SK-N-SH treated with all-trans-retinoic acid at 6 μM for 48 hours (cell line): ENCODE measurements around the gene ZFHX3.

Source experiments
- ARNTL ChIP-seq: fragments of 450-650 bp; formaldehyde crosslinking; IDR thresholded peaks from 2 replicates; pipeline ENCODE4 v1.5.0; 2020; ENCODE audit warnings: low read depth, mild to moderate bottlenecking, moderate library complexity, borderline replicate concordance
- CSDC2 ChIP-seq: fragments of 250-450 bp; sonication (Bioruptor Pico); IDR thresholded peaks from 2 replicates; pipeline ENCODE4 v1.5.0; 2020; ENCODE audit warnings: mild to moderate bottlenecking, moderate library complexity
- ESRRG ChIP-seq: fragments of 250-450 bp; sonication (Bioruptor Pico); IDR thresholded peaks from 2 replicates; pipeline ENCODE4 v1.6.1; 2021; ENCODE audit warnings: mild to moderate bottlenecking
- GLIS3 ChIP-seq: fragments of 250-450 bp; sonication (Bioruptor Pico); IDR thresholded peaks from 2 replicates; pipeline ENCODE4 v1.5.0; 2020; ENCODE audit warnings: mild to moderate bottlenecking, moderate library complexity
- PATZ1 ChIP-seq: fragments of 250-450 bp; sonication (Bioruptor Pico); IDR thresholded peaks from 2 replicates; pipeline ENCODE4 v1.8.0; 2020; ENCODE audit warnings: mild to moderate bottlenecking, moderate library complexity, borderline replicate concordance
- PPARA ChIP-seq: fragments of 250-450 bp; sonication (Bioruptor Pico); IDR thresholded peaks from 2 replicates; pipeline ENCODE4 v1.5.0; 2020; ENCODE audit warnings: mild to moderate bottlenecking, borderline replicate concordance
- RARB ChIP-seq: fragments of 250-450 bp; sonication (Bioruptor Pico); IDR thresholded peaks from 2 replicates; pipeline ENCODE4 v1.8.0; 2021; ENCODE audit warnings: mild to moderate bottlenecking, moderate library complexity
- TCF4 ChIP-seq: fragments of 250-450 bp; sonication (Bioruptor Pico); IDR thresholded peaks from 2 replicates; pipeline ENCODE4 v1.8.0; 2021; ENCODE audit warnings: mild to moderate bottlenecking, moderate library complexity, borderline replicate concordance
- TSHZ2 ChIP-seq: fragments of 250-450 bp; sonication (Bioruptor Pico); IDR thresholded peaks from 2 replicates; pipeline ENCODE4 v1.5.0; 2020; ENCODE audit warnings: mild to moderate bottlenecking, moderate library complexity
- ZFP30 ChIP-seq: fragments of 450-650 bp; formaldehyde crosslinking; IDR thresholded peaks from 2 replicates; pipeline ENCODE4 v1.5.0; 2022; ENCODE audit warnings: mild to moderate bottlenecking, moderate library complexity
- ZNF70 ChIP-seq: fragments of 450-650 bp; formaldehyde crosslinking; IDR thresholded peaks from 2 replicates; pipeline ENCODE4 v1.5.0; 2020; ENCODE audit warnings: mild to moderate bottlenecking, moderate library complexity
- ZNF8 ChIP-seq: fragments of 450-650 bp; formaldehyde crosslinking; IDR thresholded peaks from 2 replicates; pipeline ENCODE4 v1.5.0; 2020; ENCODE audit warnings: mild to moderate bottlenecking, moderate library complexity
- TF ChIP-seq, protein P1 (sequence below): fragments of 250-450 bp; sonication (Bioruptor Pico); IDR thresholded peaks from 2 replicates; pipeline ENCODE4 v1.5.1; 2021; ENCODE audit warnings: mild to moderate bottlenecking, moderate library complexity

DNA sequence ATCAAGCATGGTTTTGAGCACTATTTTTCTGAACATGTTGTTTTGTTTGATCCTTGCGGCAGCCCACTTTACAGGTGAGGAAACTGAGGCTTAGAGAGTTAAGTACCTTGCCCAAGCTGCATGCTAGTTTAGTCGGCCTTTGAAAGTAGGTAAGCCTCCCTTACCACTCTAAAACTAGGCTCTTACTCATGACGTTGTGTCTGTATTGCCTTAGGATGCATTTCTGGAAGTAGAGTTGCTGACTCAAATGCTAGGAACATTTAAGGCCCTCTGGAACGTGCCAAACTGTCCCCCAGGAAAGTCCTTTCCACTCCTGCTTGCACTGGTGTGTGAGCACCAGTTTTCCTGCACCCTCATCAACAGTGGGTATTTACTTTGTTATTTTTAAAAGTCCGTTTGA, 76.6 kb downstream of the ZFHX3 start:
- TF ChIP-seq TSHZ2 (CRISPR knock-in tag) (no peak), PATZ1 (CRISPR knock-in tag) (no peak), ZNF8 (no peak), TCF4 (CRISPR knock-in tag) (no peak), CSDC2 (CRISPR knock-in tag) (no peak), PPARA (CRISPR knock-in tag) (no peak), GLIS3 (CRISPR knock-in tag) (no peak), ZFP30 (CRISPR knock-in tag) (no peak), RARB (no peak), ZNF70 (CRISPR knock-in tag) (no peak), ARNTL (CRISPR knock-in tag) (no peak), ESRRG (no peak)
- TF ChIP-seq, protein P1, sequence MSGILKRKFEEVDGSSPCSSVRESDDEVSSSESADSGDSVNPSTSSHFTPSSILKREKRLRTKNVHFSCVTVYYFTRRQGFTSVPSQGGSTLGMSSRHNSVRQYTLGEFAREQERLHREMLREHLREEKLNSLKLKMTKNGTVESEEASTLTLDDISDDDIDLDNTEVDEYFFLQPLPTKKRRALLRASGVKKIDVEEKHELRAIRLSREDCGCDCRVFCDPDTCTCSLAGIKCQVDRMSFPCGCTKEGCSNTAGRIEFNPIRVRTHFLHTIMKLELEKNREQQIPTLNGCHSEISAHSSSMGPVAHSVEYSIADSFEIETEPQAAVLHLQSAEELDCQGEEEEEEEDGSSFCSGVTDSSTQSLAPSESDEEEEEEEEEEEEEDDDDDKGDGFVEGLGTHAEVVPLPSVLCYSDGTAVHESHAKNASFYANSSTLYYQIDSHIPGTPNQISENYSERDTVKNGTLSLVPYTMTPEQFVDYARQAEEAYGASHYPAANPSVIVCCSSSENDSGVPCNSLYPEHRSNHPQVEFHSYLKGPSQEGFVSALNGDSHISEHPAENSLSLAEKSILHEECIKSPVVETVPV, result no peak
